HepG2 (cell line): ENCODE data around the gene FXR2. TPM values are rescaled to one million over a fixed set of nuclear protein-coding genes. Genes with fewer than 3 reads are reported as not detected.

ENCODE experiments used
- CREB1 ChIP-seq, 2 experiments: fragments of 450-650 bp in 1 of 2; IDR thresholded peaks; 2 replicates each; pipeline ENCODE4 v1.6.1; 2016 to 2017; ENCODE audit warnings: control low read depth in 1 of 2, mild to moderate bottlenecking in 1 of 2, missing compliant biosample characterization in 1 of 2, missing genetic modification characterization in 1 of 2
- HMGXB3 ChIP-seq: sonication (generic); formaldehyde crosslinking; IDR thresholded peaks from 2 replicates; pipeline ENCODE4 v1.4.0; 2020; ENCODE audit warnings: missing genetic modification reagents, borderline replicate concordance
- IRF2 ChIP-seq: IDR thresholded peaks from 2 replicates; pipeline ENCODE4 v1.6.1; 2018; ENCODE audit warnings: missing genetic modification reagents, missing compliant biosample characterization
- LCORL ChIP-seq, 2 experiments: fragments of 450-650 bp in 1 of 2; sonication (generic) in 1 of 2; formaldehyde crosslinking in 1 of 2; IDR thresholded peaks; 2 replicates each; pipeline versions ENCODE4 v1.5.0 to v1.6.1; 2017 to 2020; ENCODE audit warnings: antibody characterized with exemption in 1 of 2, missing genetic modification reagents in 1 of 2
- MAFF ChIP-seq: IDR thresholded peaks from 2 replicates; pipeline ENCODE4 v1.6.1; 2011; ENCODE audit warnings: low read depth, low read length, improper control_type of control experiment
- NR2F6 ChIP-seq, 2 experiments: IDR thresholded peaks; 2 replicates each; pipeline ENCODE4 v1.6.1; 2016; ENCODE audit warnings: antibody characterized with exemption in 1 of 2, mild to moderate bottlenecking in 1 of 2
- SKIL ChIP-seq: sonication (generic); formaldehyde crosslinking; IDR thresholded peaks from 2 replicates; pipeline ENCODE4 v1.8.0; 2022; ENCODE audit warnings: missing genetic modification reagents, mild to moderate bottlenecking, moderate library complexity, borderline replicate concordance
- SPEN ChIP-seq: sonication (generic); formaldehyde crosslinking; IDR thresholded peaks from 2 replicates; pipeline ENCODE4 v1.5.1; 2020; ENCODE audit warnings: low read depth, mild to moderate bottlenecking, missing genetic modification reagents
- ZBTB34 ChIP-seq: sonication (generic); formaldehyde crosslinking; IDR thresholded peaks from 2 replicates; pipeline ENCODE4 v1.8.0; 2022; ENCODE audit warnings: mild to moderate bottlenecking, missing genetic modification reagents
- ZNF407 ChIP-seq: sonication (generic); formaldehyde crosslinking; IDR thresholded peaks from one replicate; pipeline ENCODE4 v1.5.1; 2020; ENCODE audit warnings: mild to moderate bottlenecking, missing genetic modification reagents; ENCODE audit errors: not compliant biosample characterization
- ZNF510 ChIP-seq: sonication (generic); formaldehyde crosslinking; IDR thresholded peaks from 2 replicates; pipeline ENCODE4 v1.4.0; 2020; ENCODE audit warnings: low read depth, mild to moderate bottlenecking, missing genetic modification reagents
- polyA plus RNA-seq, 8 experiments: library from polyadenylated mRNA; depleted of rRNA in 3 of 8; stranded (reverse) in 7 of 8; unstranded in 1 of 8; fragments of >200 nt; fragmentation: Illumina TruSeq in 4 of 8; extraction: Trizol in 4 of 8; gene quantifications; 2 replicates each; pipeline versions ENCODE4 v1.2.1 to v1.2.3, GENCODE V29; 2011 to 2016; ENCODE audit warnings: low read depth in 4 of 8, missing spikeins in 1 of 8, mixed read lengths in 1 of 8; ENCODE audit not compliant: insufficient read depth in 1 of 8
- total RNA-seq, 5 experiments: library from RNA; depleted of rRNA; stranded (reverse); fragments of >200 nt; fragmentation: Illumina TruSeq; extraction: Trizol; gene quantifications; 2 replicates each; pipeline ENCODE4 v1.2.3, GENCODE V29; 2016; ENCODE audit warnings: low read depth in 1 of 5

FXR2 gene
- total and polyA plus RNA-seq, 2 of the 13 experiments (the other 11 are each of a cell fraction or from before 2014, with no cell fraction given): 20.9 to 24.4 TPM

- TF ChIP-seq ZNF510 (CRISPR knock-in tag): peak; percentile 76; the same call in 1 of the 2 replicates
- peak; percentile 27 for TF ChIP-seq ZNF407 (CRISPR knock-in tag)
- TF ChIP-seq SPEN (CRISPR knock-in tag): no peak; the same call in 1 of the 2 replicates
- TF ChIP-seq NR2F6 (IDR thresholded peaks at IDR 0.05): no peak
- no peak for TF ChIP-seq NR2F6 (CRISPR knock-in tag; IDR thresholded peaks at IDR 0.05)
- no peak for TF ChIP-seq MAFF
- no peak for TF ChIP-seq ZBTB34 (CRISPR knock-in tag)
- TF ChIP-seq LCORL (IDR thresholded peaks at IDR 0.05): no peak
- TF ChIP-seq LCORL (CRISPR knock-in tag; IDR thresholded peaks at IDR 0.05): no peak
- no peak; the same call in none of the 2 replicates for TF ChIP-seq IRF2 (CRISPR knock-in tag)
- TF ChIP-seq CREB1 (IDR thresholded peaks at IDR 0.05): peak; percentile 97
- peak; percentile 99 for TF ChIP-seq CREB1 (CRISPR knock-in tag; IDR thresholded peaks at IDR 0.05)
- no peak for TF ChIP-seq HMGXB3 (CRISPR knock-in tag)
- TF ChIP-seq SKIL (CRISPR knock-in tag): peak; percentile 55
Measured at GRCh38 chr17:7572588-7573323, 41.9 kb downstream of the FXR2 start (continued).
